ENCODE data around the gene MCTP1.

MCTP1 gene

GRCh38 chr5:94810877-94811276, 474.0 kb downstream of the MCTP1 start:
- no peak for TF ChIP-seq ZFX (IDR thresholded peaks at IDR 0.05; ENCODE audit: borderline replicate concordance)
- TF ChIP-seq, protein P1, sequence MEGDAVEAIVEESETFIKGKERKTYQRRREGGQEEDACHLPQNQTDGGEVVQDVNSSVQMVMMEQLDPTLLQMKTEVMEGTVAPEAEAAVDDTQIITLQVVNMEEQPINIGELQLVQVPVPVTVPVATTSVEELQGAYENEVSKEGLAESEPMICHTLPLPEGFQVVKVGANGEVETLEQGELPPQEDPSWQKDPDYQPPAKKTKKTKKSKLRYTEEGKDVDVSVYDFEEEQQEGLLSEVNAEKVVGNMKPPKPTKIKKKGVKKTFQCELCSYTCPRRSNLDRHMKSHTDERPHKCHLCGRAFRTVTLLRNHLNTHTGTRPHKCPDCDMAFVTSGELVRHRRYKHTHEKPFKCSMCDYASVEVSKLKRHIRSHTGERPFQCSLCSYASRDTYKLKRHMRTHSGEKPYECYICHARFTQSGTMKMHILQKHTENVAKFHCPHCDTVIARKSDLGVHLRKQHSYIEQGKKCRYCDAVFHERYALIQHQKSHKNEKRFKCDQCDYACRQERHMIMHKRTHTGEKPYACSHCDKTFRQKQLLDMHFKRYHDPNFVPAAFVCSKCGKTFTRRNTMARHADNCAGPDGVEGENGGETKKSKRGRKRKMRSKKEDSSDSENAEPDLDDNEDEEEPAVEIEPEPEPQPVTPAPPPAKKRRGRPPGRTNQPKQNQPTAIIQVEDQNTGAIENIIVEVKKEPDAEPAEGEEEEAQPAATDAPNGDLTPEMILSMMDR (IDR thresholded peaks at IDR 0.05): no peak
- no peak overlapping the region for H3K27ac ChIP-seq

- H3K27ac ChIP-seq: no peak overlapping the region
- TF ChIP-seq, protein P1 (IDR thresholded peaks at IDR 0.05): no peak
- no peak for TF ChIP-seq ZFX (IDR thresholded peaks at IDR 0.05; ENCODE audit: borderline replicate concordance)
Measured at GRCh38 chr5:94810281-94810680, 474.6 kb downstream of the MCTP1 start.

DNA sequence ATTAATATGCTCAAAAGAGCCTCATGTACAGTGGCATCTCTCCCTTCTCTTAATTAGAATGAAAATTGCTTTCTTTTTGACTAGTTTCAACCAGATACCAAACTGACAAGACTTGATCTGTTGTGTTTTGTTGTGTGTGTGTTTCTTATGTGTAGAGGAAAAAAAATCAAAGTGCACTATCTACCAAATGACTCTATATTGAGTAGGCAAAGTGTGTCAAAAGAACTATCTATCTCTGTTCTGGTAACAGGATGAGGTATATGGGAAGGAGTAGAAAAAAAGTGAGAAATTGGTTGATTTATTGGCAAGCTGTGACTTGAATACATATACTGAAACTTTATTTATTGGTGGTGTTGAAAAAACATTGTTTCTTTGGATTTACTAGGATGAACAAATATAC, 476.4 kb downstream of the MCTP1 start:
- TF ChIP-seq ZFX (IDR thresholded peaks at IDR 0.05; ENCODE audit: borderline replicate concordance): no peak
- TF ChIP-seq, protein P1 (IDR thresholded peaks at IDR 0.05): no peak
- no peak overlapping the region for H3K27ac ChIP-seq

DNA sequence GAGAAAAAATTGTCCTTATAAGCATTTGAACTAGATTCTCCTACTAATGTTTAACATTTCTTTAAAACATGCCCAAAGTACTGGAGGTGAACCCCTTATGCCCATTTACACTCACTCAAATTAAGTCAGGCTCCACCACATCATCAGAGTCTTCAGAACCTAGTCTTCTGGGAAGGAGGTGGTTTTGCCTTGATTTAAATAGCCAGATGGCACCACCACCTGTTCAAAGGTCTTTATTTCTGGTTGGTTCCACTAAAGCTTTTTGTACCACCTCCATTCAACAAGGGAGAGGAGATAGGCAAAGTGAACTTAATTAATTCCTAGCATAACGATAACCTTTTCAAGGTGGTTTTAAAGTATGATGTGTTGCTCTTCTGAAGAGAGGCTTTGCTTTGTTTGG, 476.9 kb downstream of the MCTP1 start:
- TF ChIP-seq, protein P1 (IDR thresholded peaks at IDR 0.05): no peak
- TF ChIP-seq ZFX (IDR thresholded peaks at IDR 0.05; ENCODE audit: borderline replicate concordance): no peak
- H3K27ac ChIP-seq: no peak overlapping the region

DNA sequence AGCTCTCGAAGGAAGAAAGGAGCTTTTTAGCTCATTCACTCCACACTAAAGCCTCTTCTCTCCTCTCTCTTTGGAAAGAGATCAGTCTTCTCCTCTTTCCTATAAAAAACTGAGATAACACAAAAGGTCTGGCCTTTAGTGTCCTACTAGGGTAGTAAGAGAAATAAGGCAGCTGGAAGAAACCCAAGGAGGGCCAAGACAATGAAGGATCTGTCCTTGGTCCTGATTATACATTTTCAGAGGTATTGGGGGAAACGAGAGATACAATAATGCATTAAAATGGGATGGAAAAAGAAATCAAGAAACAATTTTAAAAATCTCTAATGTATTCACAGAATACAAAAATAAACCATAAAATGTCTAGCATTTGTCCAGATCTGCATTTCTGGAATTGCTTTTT, 482.4 kb downstream of the MCTP1 start:
- H3K27ac ChIP-seq: no peak overlapping the region
- TF ChIP-seq, protein P1 (IDR thresholded peaks at IDR 0.05): no peak
- TF ChIP-seq ZFX (IDR thresholded peaks at IDR 0.05; ENCODE audit: borderline replicate concordance): no peak

GRCh38 chr5:94796586-94796985, 488.3 kb downstream of the MCTP1 start:
- TF ChIP-seq ZFX (IDR thresholded peaks at IDR 0.05; ENCODE audit: borderline replicate concordance): no peak
- TF ChIP-seq, protein P1 (IDR thresholded peaks at IDR 0.05): no peak
- H3K27ac ChIP-seq: no peak overlapping the region

DNA sequence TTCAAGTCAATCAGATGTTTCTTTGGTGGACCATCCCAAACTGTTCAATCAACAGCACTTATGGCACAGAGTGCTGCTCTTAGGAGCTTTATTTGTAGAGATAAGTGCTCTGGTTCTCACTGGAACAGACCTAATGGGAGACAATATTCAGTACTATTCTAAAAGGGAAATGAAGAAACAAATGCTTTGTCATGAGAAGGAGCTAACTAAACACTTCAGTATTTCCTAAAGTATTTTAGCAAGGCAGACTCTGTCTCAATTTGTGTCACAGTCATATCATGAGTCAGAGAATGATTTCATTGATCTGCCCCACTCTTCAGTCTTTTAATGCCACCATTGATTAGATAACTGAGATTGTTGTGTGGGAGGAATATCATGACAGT, 491.1 kb downstream of the MCTP1 start:
- TF ChIP-seq, protein P1 (IDR thresholded peaks at IDR 0.05): no peak
- no peak for TF ChIP-seq ZFX (IDR thresholded peaks at IDR 0.05; ENCODE audit: borderline replicate concordance)
- H3K27ac ChIP-seq: no peak overlapping the region
